Central memory CD4-positive, alpha-beta T cell (primary cell): ENCODE data around the gene KLHDC7B.
A peak's percentile ranks its signal among the peaks of the same experiment; 100 is the strongest.

Experiments used
- DNase-seq: peaks from one replicate; pipeline ENCODE4 v3.0.0; 2022
- total RNA-seq, 3 experiments: gene quantifications; one replicate each; lab custom pipeline; 2026; lab: John Stamatoyannopoulos, UW

Gene KLHDC7B
- total RNA-seq: 5.1 to 5.4 (median 5.3) reads per million in 3 experiments

DNA sequence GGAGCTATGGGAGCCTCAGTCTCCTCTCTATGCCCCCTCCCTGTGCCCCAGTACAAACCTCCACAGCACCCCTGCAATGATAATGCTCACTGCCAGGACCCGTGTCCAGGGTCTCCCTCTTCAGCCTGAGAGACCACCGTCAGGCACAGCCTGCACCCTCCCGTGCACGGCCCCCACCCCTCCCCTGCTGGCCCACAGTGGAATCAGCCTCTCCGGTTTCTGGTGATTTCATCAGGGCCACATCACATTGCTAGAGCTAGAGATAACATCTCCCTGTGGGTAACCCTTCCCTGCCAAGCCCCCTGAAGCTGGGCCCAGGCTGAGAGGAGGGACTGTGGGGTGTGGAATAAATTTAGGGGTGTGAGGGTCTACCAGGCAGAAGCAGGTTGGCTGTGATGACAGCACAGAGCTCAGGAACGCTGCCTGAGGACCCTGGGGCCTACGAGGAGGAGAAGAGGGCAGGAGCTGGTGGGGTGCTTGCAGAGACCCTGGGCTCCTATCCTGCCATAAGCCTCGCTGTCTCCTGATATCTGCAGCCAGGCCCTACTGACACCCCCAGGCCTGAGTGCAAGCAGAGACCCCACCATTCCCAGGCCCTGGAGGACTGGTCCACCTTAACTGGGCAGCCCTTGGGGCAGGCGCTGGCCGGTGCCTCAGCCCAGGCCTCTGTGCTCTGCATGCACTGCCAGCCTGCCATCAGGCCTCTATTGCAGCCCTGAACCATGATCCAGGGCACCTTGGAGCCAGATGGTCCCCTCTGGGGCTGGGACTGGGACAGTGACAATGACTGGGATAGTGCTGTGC lies at the start of gene KLHDC7B:
Gene KLHDC7B, plus strand, starts transcription at position 378 of the 804 bp plus-strand sequence. Its CDS starts 345 bp downstream, at position 723.
- no peak for DNase-seq

DNA sequence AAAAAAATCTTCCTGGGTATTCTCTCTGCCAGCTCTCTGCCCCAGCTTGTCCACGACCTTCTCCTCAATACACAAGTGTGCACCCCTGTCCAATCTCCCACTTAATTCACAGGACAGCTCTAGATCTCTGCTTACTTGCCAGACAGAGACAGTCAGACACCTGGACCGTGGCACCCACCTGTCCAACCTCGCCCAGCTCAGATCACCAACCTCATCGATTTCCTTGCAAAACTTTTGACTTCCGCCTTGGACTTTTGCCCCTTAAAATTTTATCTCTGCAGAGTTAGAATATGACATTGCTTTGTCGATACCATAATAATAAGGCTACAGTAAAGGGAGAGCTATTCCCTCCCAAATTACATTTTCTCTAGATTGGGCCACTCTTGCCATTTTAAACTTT lies 48.6 kb upstream of the KLHDC7B start:
- no peak for DNase-seq

DNA sequence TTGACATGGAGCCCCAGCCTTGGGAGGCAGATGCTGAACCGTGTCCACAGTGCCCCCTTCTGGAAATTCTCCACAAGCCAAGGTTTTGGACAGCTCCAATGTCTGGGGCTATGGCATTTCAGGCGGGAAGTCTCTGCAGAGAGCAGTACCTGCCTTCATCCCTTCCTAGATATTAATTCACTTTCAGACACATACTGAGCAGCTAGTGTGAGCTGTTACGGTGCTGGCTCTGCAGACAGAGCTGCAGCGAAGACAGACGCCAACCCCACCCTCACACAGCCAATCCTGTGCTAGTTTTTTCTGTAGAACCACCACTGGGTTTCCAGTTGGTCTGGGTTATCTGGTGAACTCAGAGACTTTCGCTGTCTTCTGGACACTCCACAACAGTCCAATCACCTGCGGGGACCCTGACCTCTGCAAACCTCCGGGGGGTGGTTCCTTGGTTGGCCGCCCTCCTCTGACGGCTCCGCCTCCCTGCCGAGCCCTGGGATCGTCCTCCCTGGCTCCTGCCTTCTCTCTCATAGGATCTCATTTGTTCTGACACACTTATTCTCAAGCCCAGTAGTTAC lies 47.3 kb upstream of the KLHDC7B start:
- DNase-seq: peak; percentile 65

DNA sequence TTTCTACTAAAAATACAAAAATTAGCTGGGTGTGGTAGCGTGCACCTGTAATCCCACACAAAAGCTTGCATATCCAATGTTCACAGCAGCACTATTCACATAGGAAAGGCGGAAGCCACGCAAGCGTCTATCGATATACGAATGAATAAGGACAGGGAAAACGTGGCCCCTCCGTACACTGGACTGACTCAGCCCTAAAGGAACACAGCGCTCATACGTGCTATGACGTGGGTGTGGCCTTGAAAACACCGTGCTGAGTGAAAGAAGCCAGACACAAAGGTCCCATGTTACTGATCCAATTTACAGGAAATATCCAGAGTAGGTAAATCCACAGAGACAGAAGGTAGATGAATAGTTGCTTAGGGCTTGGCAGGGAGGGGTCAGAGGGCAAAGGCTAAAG lies 45.2 kb upstream of the KLHDC7B start:
- no peak for DNase-seq

DNA sequence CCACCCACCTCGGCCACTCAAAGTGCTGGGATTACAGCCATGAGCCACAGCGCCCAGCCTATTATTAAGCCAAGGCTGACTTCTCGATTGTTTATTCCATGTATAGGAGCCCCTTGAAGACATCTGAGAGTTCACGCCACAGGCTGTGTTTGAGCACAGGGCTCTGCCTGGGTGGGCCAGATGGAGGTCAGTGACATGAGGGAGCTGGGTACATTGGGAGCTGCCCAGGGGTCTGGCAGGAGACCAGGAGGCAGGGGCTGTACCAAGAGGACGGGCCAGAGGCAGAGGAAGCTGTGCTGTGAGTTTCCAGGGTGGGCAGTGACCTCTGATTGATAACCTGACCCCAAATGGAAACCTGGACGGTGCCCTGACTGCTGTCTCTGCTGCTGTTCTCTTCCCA lies 43.6 kb upstream of the KLHDC7B start:
- DNase-seq: no peak

DNA sequence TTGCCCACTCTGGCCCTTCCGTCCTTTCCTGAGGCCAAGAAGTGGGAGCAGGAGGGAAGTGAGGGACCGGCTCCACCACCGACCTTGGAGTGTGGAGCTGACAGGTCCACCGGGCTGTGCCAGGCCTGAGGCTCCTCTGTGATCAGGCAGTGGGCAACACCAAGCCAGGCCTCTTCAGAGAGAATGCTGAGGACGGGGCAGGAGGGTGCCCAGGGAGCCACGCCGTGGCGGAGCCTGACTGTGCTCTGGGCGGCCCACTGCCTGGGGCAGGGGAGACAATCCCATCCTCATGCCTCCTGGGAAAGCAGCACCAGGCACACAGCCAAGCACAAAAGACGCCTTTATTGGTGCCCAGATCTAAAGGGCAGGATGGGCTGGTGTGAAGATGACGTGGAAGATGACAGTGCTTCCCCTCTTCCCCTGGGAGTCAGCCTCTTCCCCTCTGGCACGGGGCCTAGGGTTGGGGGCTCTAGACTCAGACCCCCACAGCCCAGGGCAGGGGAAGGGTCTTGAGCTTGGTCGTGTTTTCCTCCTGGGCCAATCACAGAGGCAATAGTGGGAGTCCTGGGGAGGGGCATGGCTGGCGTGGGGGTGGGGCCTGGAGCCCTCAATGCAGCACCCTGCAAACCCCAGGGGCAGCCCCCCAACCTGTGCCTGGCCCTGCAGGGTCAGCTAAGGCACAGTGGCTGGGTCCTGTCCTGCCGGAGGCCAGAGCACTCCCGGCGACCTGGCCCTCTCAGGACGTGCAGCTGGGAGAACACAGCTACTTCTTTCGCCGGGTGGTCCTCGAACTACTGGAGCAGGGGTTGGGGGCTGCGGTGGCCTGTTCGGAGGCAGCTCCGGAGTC lies 42.8 kb upstream of the KLHDC7B start:
- DNase-seq: no peak

DNA sequence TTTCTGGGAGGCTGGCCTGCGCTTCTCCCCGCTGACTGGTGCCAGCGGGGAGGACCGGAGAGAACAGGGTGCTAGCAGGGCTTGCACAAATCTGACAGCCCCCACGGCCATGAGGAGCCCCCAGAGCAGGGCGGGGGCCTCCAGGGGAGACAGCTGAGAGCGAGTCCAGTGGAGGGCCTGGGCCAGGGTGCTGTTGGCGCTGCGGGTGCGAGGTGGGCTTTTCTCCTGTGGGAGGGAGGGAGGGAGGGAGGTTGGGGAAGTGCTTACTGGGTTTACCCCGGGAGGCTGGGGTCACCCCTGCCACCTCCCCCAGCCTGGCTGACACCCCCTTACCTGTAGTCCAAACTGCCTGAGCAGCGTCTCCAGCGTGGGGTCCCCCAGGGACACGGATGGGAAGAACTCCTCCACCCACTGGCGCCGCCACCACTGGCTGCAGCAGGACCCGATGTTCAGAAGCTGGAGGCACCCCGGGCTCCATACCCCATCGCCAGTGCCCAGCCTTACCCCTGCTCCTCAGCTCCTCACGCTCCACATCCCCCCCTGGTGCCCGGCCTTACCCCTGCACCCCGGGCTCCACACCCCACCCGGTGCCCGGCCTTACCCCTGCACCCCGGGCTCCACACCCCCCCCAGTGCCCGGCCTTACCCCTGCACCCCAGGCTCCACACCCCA lies 42.1 kb upstream of the KLHDC7B start:
- DNase-seq: no peak

DNA sequence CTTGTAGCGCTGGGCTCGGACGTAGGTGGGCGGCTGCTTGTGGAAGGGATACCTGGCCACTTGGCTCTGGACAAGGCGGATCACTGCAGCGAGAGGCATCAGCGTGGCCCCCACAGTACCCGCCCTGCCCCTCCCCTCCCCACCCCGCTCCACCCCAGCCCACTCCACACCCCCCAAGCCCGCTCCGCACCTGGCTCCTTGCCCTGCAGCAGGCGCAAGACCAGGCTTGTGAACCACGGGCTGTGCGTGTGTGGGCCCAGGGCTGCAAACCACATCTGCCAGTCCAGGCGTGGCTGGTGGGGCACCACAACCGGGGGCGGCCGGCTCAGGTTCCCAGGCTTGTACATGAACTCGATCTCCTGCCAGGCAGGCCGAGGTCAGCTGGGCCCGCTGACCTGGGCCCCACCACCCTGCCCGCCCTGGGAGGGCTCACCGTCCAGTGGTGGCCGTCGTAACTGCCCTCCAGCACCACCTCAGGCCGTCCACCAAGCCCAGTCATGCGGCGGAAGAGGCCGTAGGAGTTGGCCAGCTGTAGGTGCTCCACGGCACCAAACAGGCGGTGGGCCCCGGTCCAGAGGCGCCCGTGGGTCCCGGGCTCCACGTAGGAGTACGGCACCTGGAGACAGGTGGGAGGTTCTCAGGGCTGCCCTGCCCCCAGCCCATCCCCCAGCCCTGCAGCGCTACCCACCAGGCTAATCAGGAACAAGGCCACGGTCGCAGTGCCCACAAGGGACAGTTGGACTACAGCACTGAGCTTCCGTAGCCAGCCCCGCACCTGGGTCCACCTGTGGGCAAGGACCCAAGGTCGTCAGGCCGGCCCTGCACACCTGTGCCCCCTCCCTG lies 41.1 kb upstream of the KLHDC7B start:
- no peak for DNase-seq

DNA sequence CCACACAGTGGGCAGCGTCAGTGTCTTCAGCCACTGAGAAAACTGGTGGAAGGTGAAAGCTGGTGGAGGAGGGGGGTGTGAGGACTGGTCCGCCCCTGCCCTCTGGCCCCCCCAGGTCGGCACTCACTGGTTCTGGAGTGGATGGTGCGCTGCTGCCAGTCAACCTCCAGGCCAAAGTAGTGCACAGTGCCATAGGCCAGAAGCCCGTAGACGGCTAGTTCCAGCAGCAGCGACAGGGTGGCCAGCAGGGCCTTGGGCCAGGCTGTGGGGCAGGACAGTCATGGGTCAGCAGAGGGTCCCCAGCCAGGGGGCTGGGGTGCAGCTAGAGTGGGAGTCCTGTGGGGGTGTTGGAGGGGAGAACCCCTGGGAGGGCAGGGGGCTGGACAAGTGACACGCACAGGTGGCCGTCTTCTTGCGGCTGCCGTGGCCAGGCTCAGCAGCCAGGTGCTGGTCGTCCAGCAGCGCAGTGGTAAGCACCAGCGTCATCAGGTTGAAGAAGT lies 40.4 kb upstream of the KLHDC7B start:
- no peak for DNase-seq

DNA sequence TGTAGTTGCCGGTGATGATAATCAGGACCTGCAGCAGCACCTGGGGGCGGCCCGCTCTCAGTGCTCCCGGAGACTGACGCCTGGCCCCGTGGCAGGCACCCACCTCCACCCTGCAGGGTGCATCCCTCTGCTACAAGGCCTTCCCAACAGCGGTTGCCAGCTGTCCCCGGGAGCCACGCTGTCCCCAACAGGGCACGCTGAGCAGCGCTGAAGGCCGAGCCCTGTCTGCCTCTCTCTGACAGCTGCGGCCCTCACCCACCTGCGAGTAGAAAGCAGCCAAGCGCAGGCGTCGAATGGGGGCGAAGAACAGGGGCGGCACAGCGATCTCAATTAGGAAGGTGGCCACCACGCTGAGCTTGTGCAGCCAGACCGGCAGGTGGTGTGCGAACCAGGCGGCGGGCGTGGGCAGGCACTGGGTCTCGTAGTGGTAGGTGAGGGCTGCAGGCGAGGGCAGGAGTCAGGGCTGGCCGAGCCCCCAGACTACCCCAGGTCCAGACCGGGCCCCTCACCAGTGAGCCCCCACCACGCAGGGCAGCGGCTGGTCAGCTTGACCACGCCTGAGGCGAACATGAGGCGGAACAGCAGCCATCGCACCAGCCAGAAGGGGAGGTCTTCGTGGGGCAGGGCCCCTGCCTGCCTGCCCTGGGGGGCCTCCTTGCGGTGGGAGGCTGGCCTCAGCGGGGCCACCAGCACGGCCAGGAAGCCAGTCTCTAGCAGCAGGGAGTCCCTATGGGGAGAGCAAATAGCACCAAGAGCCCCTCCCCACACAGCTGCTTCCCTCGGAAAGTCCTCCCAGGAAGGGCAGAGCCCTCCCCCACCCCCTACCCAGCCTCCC lies 39.7 kb upstream of the KLHDC7B start:
- no peak for DNase-seq

DNA sequence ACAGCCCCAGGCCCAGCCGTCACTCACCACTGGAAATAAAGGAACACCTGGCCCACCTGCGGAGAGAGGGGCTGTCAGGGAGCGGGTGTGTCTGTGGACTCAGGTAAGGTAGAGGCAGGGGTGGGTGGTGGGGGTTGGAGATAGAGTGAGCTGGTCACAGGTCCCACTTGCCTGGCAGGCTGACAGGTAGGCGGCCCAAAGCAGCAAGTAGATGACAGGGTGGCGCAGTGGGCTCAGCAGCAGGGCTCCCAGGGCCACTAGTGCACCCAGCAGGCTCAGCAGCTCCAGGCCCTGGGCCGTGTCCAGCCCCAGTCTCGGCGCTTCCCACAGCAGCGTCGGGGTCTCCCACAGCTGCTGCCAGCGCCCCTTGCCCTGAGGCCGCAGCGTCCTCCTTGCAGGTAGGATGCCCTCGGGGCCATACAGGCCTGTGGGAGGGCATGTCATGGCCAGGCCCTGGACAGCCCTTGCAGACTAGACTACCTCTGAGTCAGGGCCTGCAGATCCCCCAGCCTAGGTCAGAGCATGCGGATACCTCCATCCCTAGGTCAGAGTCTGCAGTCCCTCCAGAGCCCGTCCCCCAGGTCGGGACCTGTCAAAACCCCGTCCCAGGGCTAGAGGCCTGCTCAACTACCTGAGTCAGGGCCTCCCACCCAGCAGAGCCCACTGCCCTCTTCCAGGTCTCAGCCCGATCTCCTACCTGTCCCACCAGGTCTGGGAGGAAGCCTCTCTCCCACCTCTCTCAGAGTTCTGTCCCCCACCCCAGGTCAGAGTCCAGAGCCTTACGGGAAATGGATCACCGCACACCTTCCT lies 38.9 kb upstream of the KLHDC7B start:
- DNase-seq: no peak

DNA sequence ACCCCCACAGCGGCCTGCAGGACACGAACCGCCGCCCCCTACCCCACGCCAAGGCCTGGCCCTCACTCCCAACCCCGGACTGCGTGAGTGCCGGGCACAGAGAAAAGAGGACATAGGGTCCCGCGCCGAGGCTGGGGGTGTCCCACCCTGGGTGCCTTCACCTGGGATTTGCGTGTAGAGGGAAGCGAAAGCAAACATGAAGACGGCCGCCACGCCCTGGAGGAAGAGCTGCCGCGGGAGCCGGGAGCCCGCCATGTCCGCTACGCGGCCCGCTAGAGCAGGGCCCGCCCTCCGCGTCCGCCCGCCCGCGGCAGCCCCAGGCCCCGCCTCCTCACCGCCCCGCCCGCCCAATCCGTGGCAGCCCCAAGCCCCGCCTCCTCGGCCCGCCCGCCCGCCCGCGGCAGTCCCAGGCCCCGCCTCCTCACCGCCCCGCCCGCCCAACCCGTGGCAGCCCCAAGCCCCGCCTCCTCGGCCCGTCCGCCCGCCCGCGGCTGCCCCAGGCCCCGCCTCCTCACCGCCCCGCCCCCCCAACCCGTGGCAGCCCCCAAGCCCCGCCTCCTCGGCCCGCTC lies 38.2 kb upstream of the KLHDC7B start, which contains the start of gene LMF2:
Gene LMF2, minus strand, starts transcription at position 282 of the 570 bp plus-strand sequence. Its CDS starts 27 bp downstream, at position 255.
- peak; percentile 88 for DNase-seq

DNA sequence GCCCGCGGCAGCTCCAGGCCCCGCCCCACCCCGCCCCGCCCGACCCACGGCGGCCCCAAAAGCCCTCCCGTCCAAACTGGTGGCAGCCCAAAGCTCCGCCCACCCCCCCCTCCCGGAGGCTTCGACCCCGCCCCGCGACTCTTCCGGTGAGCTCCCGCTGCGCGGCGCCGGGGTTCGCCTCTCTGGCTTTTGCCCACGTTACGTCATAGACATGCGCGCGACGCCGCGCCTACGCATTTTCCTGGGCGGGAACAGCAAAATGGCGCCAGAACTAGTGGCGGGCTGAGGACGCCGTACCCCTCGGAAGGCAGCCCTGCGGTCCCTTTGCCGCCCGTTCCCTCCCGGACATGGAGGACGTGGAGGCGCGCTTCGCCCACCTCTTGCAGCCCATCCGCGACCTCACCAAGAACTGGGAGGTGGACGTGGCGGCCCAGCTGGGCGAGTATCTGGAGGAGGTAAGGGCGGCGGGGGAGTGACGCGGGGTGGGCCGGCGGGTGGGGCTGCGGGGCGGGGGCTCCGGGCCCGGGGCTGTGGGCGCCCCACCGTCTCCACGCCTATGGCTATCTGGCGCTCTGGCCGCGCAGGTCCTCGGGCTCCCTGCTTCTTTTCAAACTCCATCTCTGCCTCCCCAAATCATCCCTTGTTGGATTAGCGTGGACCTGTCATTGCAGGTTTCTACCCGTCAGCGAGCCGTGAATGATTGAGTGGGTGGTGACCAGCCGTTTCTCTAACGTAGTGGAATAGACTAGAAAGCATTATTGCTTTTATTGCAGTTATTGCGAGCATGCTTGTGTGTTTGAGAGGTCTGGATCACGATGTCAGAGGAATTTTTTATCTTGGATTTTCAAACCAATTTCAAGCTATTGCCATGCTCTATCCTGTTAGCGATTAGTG lies 37.5 kb upstream of the KLHDC7B start, which contains the start of gene NCAPH2:
Gene NCAPH2, plus strand, starts transcription at position 234 of the 894 bp plus-strand sequence. Its CDS starts 114 bp downstream, at position 348.
- peak; percentile 95 for DNase-seq

DNA sequence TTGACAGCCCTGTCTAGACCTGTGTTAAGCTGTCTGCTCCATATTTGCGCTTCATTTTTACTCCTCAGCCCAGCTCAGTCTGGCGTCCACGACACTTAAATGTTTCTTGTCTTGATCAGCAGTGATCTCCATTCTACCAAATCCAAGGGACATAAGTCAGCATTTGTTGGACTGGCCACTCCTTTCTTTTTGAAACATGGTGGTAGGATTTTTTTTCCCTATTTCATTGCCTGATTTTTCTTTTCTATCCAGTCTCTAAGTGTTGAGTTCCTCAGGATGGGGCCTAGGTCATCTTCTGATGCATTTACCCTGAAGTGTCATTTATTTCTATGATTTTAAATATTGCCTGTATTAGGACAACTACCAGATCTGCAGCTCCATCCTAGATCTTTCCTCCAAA lies 36.8 kb upstream of the KLHDC7B start:
- no peak for DNase-seq

DNA sequence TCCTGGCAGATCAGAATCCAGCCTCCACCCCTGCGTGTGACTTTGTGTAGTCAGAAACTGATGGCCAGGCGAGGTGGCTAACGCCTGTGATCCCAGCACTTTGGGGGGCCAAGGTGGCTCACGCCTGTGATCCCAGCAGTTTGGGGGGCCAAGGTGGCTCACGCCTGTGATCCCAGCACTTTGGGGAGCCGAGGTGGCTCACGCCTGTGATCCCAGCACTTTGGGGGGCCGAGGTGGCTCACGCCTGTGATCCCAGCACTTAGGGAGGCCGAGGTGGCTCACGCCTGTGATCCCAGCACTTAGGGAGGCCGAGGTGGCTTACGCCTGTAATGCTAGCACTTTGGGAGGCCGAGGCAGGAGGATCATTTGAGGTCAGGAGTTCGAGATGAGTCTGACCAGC lies 32.5 kb upstream of the KLHDC7B start:
- DNase-seq: no peak

DNA sequence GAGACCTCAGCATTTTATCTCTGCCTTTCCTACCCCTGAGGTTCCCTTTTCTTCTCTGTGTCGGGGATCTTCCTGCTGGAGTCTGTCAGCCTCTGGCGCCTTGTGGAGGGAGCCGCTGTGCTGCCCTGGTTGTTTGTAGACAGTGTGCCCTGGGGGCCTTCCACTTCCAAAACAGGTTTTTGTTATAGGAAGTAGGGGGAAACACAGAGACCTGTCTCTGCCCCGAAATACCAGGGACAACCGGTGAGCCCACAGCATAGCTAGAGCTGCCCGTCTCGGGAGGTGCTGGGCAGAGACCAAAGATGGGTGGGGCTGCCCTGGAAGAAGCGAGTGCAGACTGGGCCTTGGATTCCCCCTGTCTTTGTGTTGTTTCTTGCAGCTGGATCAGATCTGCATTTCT lies 29.6 kb upstream of the KLHDC7B start:
- DNase-seq: no peak

DNA sequence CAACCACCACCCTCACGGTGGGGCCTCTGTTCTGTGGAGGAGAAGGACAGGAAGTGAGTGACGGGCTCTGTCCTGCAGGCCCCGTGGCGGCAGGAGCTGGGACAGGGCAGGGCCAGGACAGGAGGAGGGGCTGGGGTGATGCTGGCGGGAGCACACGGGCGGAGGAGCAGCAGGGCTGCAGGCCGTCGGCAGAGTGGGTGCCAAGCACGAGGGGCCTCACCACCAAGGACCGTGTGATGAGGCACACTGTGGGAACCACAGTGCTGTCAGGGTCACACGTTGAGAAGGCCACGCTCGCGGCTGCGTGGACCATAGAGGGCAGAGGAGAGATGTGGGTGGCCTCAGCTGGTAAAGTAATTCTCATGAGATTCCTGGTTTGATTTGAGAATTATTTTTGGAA lies 28.8 kb upstream of the KLHDC7B start:
- no peak for DNase-seq
